OCI-LY7 (cell line): ENCODE measurements around the gene PSMA6.

ENCODE experiments used
- CTCF ChIP-seq: fragments of 200-600 bp; sonication (generic); conservative IDR thresholded peaks from 2 replicates; pipeline ENCODE4 v1.5.1; 2014; ENCODE audit warnings: mild to moderate bottlenecking, antibody characterized with exemption, low read length, moderate library complexity, mixed read lengths
- EZH2phosphoT487 ChIP-seq: fragments of 200-600 bp; sonication (generic); IDR thresholded peaks from 2 replicates; pipeline ENCODE4 v1.6.1; 2018; ENCODE audit warnings: low read depth, borderline replicate concordance, mild to moderate bottlenecking, mixed run types, antibody characterized with exemption, low read length, moderate library complexity, mixed read lengths

DNA sequence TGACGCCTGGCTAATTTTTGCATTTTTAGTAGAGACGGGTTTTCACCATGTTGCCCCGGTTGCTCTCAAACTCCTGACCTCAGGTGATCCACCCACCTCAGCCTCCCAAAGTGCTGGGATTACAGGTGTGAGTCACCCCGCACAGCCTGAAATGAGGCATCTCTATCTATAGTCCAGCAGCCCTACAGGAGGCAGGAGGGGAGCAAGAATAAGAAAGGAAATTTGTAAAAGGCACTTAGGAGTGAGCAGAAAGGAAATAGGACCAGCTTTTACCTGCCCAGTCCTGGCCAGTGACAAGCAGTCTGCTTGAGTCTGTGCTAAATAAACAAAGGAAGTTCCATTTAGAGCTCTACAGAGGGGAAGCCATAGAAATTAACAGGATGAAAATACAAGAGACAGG lies 15.0 kb upstream of the PSMA6 start:
- TF ChIP-seq CTCF (no peak), EZH2phosphoT487 (no peak)
